A172 (cell line): ENCODE results near the gene HOXB8. TPM values are rescaled to one million over a fixed set of nuclear protein-coding genes. Genes with fewer than 3 reads are reported as not detected.

Source experiments
- DNase-seq: peaks from one replicate; pipeline ENCODE4 v3.0.0-alpha.2; 2015; ENCODE audit warnings: low spot score
- total RNA-seq: library from RNA; depleted of rRNA; stranded (reverse); fragments of >200 nt; shearing (Covaris generic); gene quantifications from 2 replicates; pipeline ENCODE4 v1.2.3, GENCODE V29; 2014

The HOXB8 gene
- total RNA-seq, 1 experiment from 2014 or later = 56.0 TPM

DNA sequence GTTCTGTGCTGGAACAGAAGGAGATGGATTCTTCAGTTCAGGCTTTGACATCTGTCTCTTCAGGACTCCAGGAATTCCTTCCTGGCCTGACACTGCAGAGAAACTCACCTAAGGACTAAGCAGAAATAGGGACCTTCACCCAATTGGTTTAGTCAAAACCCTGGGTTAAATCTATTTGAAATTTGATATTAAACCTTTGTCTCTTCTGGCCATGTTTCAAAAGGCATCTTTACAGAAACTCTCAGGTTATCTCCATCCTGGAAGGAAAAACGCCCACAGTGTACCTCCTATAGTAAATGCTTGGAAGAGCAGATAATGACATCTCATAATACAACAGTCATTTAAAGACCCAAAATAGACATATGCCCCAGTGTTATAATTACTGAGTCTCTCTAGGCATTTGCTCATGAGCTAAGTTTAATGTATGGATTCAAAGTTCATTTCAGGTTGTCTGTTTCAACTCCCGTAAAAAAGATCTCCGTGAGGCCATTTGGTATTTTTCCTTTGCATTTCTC lies 31.3 kb downstream of the HOXB8 start:
- no peak for DNase-seq

DNA sequence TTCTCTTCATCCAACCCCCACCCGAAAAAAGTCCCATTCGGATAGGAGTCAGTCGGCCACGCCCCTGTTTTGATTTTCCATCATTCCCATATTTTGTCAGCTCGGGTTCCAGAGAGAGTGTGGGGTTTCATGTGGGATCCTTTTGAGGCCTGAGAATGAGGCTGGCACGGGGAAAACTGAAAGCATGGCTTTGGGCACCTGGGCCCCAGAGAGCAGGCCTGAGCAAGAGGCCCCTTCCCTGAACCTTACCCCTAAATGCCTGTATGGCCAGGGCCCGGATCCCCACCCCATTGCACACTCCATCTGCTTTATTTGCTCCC lies 32.4 kb downstream of the HOXB8 start:
- DNase-seq = no peak

DNA sequence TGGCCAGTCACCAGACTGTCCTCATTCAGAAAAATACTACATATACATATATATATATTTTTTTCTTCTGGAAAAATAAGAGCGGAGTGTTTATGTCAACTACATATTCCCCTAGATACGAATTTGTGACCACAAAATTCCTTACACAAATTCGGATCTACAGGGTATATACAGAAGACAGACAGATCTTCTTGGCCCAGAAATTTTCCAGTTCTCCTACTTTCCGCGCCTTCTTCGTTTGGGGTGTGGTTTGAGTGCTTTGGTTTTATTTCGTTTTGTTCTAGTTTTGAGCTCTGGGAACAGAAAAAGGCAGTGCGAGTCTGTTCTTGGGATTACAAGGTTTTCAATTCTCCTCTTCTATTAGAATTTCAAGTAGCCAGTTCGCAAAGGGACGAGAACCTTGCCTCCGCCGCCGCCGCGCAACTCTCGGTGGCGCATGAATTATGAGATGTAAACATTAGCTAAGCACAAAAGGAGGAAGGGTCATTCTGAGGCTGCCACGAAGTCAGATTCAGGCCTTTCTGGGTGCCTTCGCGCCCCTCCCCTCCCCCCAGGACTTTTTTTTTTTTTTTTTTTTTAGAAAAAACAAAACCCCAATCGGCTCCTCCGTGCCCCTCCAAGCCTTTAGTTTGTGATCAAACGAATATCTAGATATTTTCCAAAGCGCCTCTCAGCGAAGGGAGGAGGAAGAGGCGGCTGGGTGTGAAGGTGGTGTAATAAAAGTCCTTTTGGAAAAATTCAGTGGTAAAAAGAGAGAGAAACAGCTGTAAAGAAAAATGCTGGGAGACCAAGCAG lies 35.1 kb downstream of the HOXB8 start:
- peak; percentile 56 for DNase-seq

DNA sequence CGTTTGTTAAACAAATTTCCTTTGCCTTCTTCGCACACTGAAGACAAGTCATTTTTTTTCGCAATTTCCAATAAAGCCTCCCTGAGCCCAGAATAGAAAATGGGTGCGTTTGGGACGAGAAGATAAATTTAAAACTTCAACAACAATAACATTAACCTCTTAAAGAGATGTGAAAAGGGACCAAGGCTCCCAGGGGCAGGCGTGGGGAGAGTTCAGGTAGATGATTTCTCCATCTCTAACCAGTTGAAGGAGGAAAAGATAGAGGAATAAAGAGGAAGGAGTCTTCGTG lies 35.7 kb downstream of the HOXB8 start:
- DNase-seq = no peak

DNA sequence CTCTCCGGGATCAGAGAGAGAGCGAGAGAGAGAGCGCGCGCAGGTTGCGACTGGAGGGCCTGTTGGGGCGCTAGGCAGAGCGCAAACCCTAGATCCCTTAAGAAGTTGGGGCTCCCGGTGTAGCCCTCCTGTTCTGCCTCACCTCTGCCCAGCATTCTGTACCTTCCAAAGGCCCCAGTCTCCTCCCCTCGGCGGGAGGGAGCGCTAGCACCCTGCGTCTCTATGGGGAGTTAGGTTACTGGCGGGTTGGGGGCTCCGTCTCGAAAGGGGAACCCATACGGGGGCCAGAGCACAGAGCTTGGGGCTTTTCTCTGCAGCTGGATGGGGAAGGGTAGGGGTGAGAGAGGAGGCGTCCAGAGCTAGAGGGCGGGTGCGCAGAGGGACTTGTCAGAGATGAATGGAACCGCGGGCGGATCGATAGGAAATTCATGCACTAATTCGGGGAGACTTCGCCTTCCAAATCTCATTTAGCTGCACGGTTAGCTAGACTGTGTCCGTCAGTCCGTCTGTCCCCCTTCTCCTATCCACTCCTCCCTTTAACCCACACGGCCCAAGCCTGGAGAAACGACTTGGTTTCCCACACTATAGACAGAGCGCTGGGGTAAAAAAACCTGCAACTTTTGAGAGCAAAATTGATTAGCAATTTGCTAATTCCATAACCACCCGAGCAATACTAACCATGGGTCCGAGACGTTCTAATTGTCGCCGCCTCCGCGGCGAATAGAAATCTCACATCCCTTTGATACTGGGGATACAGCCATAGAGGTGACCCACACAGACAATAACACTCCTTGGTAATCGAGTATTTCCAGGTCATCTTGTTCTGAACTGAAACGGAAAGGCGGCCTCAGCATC lies 36.2 kb downstream of the HOXB8 start:
- DNase-seq = peak; percentile 51

DNA sequence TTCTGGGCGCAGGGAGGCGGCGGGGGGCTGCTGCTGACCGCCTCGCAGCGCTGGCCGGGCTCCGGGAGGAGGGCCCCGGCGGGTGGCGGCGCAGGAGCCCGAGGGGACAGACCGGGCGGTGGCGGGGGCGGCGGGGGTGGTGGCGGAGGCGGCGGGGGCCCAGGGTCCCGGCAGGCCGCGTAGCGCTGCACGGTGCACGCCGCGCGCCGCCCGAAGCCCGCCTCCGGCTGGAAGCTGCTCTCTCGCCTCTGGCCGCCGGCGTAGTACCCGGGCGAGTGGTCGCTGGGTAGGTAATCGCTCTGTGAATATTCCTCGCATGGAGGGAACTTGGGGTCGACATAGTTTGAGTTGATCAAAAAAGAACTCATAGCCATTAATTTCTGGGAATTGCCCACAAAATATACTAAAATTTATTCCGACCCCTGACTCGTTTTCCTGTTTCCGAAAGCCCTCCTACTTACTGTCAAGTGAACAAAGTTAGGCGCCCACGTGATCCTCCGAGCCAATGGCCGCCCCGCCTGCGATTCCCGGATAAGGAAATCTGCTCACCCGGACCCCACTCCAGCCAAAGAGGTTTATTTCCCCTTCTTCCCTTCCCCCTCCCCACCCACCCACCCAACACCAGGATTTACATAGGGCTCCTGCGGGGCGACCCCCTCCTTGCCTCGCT lies 37.0 kb downstream of the HOXB8 start, which contains the start of gene HOXB4:
HOXB4 (minus strand) TSS at position 405 of the 670 bp plus-strand sequence; CDS start at position 374, 31 bp downstream.
- peak; percentile 71 for DNase-seq

DNA sequence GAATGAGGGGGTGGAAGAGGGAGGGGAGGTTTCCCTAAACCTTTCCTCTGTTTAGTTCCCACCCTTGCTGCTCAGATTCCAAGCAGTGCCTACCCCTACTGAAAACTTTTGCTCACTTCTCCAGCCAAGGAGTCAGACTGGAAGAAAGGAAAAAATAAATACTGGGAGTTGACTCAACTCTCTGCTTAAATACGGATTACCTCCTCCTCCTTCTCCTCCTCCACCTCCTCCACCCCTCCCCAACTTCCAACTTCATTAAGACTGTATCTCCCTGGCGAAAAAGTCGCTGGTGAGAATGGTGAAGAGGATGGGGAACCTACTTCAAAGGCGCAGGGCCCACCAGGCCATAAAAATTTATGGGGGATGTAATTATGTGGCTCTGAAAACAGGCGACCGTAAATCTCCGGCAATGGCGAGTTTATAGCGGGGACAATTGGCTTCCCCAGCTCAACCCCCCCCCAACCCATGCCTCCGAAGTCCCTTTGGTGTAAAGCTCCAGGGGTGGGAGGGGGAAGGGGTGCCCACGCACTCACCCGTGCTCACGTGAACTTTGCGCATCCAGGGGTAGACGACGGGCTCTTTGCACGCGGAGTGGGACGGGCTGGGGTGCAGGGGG lies 37.7 kb downstream of the HOXB8 start:
- peak; percentile 56 for DNase-seq

DNA sequence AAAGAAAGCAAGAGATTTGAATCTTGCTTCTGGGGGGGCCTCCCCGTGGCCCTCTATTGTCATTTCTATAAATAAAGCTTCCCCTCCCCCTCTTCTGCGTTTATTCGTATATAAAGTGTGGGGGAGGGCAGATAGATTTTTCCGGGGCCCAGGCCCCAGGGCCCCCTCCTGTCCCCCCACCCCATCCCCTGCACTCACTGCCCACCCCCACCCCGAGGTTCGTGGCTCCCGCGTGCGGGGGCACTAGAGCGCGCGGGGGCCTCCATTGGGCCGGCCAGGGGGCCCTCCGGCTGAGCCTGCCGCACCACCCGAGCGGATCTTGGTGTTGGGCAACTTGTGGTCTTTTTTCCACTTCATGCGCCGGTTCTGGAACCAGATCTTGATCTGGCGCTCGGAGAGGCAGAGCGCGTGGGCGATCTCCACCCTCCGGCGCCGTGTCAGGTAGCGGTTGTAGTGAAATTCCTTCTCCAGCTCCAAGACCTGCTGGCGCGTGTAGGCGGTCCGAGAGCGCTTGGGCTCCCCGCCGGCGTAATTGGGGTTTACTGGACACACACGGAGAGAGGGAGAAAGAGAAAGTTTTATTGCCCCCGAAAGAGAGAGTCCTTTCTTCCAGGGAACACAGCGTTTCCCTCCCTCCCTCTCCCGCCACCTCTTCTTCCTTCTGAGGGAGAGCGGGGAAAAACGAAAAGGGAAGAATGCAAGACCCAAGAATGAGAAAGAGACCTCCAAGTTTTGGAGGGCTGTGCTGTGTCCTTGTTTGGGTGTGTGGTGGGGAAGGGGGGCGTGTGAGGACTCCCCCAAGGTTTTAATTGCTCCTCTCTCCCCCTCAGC lies 38.4 kb downstream of the HOXB8 start:
- peak; percentile 35 for DNase-seq

DNA sequence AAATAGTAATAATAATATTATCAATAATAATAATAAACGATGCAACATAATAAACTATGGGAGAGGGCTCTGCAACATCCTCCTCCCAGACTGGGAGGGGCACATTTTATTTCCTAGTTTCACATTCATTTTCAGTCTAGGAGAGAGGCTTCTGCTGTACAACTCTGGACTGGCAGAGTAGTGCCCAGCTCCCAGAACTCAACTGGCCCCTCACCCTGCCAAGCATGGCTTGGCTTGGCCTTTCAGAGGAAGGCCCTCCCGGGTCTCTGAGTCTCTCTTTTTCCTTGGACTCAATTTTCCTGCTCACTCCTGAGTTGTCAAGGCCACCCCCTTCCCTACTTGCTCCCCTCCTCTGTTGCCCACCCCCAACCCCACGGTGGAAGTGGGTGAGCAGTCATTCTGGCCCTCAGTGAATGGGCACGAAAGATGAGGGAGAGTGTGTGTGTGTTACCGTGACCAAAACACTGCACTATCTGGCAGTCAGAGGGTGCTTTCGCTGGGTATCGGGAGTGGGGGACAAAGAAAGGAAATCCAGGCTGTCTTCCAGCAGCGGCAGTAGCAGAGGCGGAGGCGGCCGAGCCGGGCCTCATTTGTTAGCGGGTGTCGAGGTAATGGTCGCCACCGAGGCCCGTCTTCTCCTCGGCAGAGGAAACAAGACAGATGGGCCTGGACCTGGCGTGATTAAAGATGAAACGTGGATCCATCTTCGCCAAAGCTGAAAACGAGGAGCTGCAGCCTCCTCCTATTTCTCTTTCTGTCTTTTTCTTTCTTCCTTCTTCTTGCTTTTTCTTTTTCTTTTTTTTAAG lies 39.2 kb downstream of the HOXB8 start:
- peak; percentile 51 for DNase-seq

DNA sequence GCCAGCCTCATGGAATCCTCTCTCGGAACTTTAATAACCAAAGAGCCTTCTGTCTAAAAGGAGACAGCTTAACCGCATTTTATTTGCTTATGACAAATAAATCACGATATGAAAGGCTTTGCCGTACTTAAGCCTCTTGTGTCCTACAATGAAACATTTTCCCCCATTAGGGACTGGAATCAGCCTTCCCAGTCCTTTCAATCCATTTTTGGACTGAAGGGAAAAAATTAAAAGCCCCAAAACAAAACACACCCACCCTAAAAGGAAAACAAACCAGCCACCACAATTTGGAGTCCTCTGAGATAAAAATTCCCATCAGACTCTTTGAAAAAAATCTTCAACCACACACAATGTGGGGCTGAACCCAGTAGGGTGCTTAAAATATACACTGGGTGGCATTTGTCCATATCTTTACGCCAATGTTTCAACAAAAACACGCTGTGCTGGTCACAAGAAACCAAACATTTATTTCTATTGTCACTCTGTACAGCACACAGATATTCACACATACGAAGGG lies 40.0 kb downstream of the HOXB8 start:
- peak; percentile 85 for DNase-seq

DNA sequence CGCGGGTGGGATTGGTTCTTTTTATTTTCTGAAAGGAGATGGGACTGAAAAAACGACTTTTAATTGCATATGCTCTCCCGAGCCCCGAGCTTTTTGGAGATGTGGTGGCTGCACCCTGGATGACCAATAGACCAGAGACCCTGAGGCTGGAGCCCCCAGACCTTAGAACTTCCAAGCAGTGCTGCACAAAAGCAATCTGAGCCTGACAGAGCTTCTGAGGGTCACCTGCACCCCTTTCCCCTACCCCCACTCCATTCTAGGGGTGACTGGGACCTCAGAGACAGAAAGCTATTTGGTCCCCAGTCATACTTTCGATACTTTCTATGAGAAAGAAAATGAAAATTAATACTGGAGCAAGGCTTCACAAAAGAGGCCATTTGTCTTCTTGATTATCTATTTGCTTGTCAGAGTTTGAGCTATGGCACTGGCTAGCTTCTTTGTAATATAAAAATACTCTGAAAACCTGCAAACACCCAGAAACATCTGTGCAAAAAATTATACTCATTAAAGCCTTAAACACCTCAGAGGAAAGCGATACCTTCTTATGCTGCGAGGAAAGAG lies 40.5 kb downstream of the HOXB8 start:
- DNase-seq = no peak

DNA sequence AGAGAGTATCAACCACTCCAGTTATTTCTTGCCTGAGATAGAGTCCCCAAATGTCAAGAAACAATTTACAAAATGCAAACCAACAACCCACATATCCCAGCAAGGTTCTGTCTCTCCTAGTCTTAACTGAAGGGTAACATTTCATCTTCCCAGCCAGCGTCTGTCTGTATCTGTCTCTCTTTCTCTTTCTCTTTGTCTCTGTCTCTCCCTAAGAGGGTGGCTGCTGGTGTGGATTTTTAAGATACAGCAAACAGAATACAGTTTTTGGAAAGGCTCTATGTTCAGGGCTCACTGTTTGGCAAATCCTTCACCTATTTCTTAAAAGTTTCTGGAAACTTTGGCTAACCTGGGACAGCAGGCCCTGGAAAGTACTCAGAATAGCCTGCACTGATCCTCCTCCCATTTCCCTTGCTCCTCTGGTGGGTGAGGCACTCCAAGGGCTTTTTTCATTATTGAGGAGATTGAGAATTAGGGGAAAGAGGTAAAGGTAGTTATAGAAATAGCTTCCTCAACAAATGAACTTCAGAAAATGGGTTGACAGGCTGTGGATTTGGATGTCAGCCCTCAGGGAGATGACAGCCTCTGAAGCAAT lies 43.2 kb downstream of the HOXB8 start:
- no peak for DNase-seq

DNA sequence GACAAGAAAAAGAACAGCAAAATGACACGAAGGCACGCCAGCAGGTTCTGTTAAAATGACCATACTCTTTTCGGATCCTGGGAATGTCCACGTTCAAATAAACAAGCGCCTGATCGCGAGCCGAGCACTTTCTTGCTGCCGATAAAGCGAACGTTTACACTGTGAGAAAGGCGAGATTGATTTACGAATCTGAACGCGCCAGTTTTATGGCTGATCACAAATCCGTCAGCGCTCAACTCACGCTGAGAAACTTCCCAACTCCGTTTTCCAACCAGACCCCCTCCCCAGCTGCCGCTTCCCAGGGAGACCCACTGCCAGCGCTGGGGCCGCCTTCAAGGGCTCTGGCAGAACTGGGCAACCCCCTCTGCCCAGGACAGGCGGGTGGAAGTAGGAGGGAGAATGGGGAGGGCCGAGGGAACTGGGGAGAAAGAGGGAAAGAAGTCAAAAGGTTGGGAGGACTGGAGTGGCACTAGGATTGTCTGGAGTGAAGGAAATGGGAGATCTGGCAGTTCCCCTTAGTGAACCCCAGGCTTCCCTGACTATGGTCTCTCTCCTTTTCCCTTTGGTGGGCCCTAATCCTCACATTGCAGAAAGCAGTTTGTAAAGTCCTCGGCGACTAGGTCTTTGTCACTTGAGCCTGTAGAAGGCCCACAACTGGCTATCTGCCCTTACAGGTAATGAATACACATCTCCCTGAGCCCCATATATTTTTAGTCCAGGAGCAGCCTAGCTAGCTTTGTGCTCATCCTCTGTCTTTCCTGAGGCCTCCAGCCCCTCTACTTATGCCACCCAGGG lies 43.9 kb downstream of the HOXB8 start:
- DNase-seq = no peak

DNA sequence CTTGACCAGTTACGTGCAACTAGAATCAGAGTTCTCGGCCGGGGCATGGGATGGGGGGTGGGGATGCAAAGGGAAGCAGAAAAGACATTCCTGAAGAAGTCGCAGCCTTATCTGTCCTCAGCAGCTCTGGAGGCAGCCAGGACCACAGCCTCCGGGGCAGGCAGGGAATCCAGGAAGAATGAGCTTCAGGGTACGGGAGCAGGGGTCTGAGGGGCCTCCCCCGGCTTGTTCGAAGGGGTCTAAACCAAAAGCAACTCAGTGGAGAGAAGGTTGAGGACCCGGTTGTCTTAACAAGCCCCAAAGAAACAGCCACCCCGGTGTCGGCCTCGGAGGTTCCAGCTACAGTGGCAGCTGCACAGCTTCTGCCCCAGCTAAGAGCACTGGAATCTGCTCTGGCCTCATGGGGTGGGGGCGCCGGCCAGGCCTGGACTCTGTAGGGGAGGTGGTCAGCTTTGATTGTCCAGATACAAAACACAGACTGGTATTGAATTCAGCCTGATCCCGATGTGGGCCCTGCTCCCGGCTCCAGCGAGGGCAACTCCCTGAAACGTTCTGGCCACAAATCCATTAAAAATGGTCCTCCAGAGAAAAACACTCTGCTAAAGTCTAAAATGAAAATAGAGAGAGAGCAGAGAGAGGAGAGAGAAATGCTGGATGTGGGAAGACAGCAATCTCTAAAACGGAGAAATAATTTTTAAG lies 44.6 kb downstream of the HOXB8 start:
- DNase-seq = no peak

DNA sequence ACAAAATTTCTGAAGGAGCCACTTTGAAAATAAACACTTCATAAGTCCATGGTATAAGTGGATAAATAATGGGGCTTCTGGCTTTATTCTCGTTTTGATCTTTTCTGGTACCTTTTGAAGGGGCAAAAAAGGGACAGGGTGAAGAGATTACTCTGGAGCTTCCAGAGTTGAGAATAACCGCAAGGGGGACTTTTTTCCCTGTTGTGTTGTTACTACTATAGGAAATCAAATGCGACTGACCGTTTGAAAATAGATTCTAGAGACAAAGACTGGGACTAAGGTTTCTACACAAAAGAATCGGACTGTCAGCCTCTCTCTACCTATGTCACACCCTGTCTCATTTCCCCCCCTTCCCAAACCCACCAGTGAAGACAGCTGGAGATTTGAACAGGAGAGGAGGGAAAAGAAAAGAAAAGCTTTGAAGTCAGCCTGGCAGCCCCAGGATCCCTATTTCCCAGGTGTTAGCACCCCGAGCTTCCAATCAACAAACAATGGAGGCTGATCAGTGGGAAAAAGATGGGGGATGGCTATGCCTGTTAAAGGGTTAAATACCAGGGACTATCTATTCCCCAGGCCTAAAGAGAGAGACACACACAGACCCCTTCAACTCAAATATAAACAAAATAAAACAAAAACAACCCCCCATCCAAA lies 45.3 kb downstream of the HOXB8 start:
- DNase-seq = no peak

DNA sequence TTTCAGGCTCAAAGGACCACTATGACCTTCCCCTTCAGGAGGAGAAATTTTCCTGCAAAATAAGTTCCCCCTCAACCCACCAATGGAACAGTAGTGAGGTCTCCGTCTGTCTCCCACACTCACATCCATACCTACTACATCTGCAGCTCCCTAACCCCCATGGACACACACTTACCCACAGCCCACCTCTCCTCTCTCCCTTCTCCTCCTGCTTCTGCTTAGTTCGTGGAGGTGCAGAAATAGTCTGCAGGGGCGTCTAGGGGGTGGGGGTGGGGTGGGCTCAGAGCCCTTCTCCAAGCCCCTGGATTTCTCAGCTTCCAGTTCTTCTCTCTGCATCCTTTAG lies 45.9 kb downstream of the HOXB8 start:
- no peak for DNase-seq

DNA sequence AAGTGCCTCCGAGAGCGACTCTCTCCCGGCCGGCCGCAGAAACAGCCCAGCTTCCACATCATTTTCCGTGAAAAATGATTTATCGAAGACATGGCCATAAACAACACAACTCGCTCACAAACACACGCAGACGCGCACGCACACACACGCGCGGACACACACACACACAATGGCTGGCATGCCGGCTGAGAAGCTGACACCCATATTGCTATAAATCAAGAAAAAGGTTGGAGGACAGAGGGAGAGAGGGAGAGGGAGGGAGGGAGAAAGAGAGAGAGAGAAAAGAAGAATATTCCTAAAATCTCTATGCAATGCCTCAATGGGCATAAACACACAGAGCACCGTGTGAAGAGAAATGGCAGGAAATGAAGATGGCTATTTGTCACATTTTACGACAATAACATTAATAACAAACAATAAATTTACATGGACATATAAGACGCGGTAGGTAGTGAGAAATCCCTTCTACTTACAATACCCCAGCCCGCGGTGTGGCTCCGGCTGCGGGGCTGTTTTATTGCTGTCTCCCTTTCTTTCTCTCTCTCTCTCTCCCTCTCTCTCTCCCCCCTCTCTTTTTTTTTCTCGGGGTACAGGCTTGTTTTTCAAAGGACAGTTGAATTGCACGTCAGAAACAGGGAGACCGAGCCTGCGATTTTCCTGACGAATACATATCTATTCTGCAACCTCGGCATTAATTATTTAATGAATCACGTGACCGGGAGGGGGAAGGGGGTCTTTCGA lies 46.4 kb downstream of the HOXB8 start:
- no peak for DNase-seq
